Fibroblast of peridontal ligament (primary cell): ENCODE measurements around the gene PRKCE.

Experiments used
- DNase-seq: peaks from one replicate; pipeline ENCODE4 v3.0.0-alpha.2; 2010; ENCODE audit errors: extremely low read depth

Gene PRKCE

DNA sequence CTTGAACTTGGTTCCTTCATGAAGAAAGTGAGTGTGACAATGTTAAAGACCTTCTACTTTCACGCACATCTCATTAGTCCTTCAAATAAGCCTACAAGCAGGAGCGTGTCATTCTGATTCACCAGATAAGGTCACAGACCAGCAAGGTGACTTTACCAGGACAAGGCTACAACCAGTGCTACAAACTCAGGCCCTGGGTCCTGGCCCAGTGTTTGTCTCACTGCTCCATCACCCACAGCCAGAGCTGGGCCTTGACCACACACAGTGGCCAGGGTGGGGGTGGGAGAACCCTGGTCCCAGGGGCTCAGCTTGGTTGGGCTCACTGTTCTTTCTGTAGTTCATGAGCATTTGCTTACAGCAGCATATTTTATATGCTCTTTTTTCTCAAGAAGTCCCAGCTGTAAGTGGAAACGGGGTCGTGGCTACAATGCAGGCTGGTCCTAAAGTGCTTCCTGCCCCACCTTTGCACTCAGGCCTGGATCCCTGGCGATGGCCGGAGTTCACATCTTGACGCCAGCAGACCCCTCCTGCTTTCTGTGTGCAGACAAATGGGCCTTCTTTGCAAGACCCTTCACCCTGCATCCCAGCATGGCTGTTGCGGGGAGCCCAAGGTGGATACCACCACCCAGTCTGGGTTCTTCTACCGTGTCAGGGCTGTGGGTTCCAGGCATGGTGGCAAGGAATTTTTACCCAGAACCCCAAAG is 492.1 kb downstream of the PRKCE start:
- DNase-seq = no peak

GRCh38 chr2:46144133-46144800 is 492.8 kb downstream of the PRKCE start:
- DNase-seq = no peak

- no peak for DNase-seq
Measured at GRCh38 chr2:46145017-46145416, 493.5 kb downstream of the PRKCE start.

GRCh38 chr2:46145840-46146239 is 494.4 kb downstream of the PRKCE start:
- no peak for DNase-seq

DNA sequence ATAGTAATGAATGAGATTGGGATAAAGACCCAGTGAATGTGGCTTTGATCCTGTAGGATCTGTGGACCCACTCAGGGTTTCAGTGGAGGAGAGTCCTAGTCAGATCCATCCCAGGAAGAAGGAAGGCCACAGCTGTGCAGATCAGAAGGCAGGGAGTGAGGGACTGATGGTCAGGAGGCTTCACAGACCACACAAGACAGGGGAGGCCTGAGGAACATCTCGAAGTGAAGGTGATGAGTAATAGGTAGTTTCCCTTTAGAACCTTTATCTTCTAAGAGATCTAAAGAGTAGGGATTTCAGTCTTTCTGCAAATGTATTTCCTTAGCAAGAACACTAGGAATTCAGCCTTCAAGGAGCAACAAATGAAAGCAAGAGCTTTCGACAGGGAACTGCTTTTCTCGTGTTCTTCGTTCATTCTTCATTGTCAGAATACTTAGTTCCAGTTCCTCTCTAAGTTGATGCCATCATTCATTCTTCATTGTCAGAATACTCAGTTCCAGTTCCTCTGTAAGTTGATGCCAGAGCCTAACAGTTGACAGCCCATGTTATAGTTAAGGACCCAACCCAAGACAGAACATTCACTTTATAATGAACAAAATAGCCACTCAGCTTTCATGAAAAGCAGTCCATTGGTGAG is 495.5 kb downstream of the PRKCE start:
- DNase-seq = no peak

- peak; percentile 43 for DNase-seq
Measured at GRCh38 chr2:46147626-46148368, 496.3 kb downstream of the PRKCE start.

GRCh38 chr2:46148369-46148736 is 496.9 kb downstream of the PRKCE start:
- DNase-seq = no peak

DNA sequence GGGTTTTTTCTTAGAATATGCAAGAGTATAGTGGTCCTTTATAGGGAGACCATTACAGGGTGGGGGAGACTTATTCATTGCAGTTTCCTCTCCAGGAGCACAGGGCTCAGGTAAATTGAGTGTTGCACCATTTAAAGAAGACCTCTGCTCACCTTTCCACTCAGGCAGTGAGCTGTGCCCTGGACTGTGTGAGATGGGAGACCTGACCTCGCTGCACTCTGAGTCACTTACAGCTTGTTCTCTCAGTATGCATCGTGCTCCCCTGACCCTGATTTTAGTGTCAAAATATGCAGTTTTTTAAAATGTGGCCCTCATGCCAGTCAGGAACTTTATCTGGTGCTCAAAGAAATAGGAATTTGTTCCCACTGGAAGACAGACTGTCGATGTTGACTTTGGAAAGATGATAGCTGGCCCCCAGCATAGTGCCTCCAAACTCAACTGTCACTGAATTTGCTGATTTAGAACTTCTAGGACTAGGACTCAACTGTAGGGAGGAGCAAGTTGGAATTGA is 499.0 kb downstream of the PRKCE start:
- DNase-seq = no peak

GRCh38 chr2:46151577-46151976 is 500.1 kb downstream of the PRKCE start:
- DNase-seq = no peak

- DNase-seq = no peak
Measured at GRCh38 chr2:46153996-46154753, 502.7 kb downstream of the PRKCE start.

- DNase-seq = no peak
Measured at GRCh38 chr2:46157072-46157965, 505.8 kb downstream of the PRKCE start.

GRCh38 chr2:46157966-46158310 is 506.5 kb downstream of the PRKCE start:
- no peak for DNase-seq

DNA sequence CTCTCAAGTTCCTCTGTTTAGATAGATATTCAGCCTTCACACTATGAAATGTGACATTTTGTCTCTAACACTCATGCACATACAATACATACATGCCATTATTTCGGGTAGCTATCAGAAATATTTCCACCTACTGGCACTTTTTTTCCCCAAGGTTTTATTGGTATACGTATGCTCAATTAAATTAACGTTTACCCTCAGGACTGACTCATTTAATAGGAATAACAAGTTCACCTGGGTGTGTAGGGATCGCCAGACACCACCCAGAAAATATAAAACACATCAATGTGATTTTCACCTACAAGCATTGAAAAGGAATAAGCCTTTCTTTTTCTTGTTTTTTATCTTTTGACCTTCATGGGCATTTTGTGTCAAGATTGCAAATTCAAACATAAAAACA is 507.2 kb downstream of the PRKCE start:
- DNase-seq = no peak

DNA sequence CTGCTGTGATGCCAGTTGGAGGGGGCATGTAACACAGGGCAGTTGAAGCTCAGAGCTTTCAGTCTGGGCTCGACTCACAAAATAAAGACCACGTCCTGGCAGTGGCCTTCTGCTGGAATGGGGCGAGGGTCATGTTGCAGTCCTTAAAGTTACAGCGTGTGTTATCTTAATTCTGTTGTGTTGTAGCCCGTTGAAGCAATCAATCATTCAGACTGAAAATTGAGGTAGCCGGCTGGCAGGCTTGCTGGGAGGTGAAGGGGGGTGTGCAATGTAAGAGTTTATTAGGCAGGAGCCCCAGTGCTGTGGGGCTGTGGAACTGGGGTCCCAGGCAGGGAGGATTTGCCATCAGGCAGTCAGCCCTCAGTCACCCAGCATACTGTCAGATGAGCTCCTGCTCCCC is 508.9 kb downstream of the PRKCE start:
- no peak for DNase-seq

DNA sequence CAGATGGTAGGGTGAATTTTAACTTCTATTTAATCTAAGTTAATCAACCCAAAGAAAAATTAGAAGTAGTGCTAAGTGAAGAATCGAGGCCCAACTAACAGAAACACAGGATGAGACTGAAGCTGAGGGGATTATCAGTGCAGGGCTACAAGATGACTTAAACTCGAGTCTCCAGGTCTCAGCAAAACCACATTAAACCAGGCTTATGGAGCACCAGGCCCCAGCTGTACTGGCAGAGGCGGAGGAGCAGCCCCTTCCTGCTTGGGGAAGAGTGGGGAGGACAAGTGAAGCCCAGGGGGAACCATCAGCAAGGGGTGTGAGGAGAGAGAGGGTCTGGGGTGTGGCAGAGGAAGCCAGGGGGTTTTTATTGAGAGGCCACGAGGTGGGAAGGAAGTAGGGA is 509.8 kb downstream of the PRKCE start:
- DNase-seq = no peak

DNA sequence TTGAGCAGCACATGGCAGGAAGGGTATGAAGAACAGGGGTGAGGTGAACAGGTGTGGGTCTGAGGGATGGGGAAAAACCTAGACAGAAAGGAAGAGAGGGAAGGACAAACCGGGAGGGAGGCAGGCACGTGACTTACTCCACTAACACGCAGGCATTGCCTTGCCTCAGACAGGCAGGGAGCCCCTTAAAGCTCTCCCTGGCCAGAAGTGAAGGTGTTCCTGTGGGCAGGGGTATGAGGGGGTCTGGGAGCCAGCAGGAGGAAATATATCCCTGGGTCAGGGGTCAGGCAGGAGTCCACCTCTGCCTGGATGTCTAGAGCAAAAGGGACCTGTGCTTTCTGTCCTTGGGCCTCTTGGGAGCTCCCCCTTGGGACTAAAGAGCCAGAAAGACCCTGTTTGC is 510.4 kb downstream of the PRKCE start:
- DNase-seq = no peak

- peak; percentile 61 for DNase-seq
Measured at GRCh38 chr2:46162329-46163097, 511.0 kb downstream of the PRKCE start.

DNA sequence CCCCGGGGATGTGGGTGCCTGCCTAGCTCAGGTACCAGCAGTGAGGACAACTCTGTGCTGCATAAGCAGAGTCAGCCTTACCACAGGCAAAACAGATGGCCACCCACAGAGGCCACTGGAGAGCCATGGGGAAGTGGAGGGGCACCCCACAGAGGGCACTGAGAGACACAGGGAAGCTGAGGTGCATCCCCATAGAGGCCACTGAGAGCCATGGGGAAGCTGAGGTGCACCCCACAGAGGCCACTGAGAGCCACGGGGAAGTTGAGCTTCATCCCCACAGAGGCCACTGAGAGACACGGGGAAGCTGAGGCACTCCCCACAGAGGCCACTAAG is 511.6 kb downstream of the PRKCE start:
- no peak for DNase-seq

DNA sequence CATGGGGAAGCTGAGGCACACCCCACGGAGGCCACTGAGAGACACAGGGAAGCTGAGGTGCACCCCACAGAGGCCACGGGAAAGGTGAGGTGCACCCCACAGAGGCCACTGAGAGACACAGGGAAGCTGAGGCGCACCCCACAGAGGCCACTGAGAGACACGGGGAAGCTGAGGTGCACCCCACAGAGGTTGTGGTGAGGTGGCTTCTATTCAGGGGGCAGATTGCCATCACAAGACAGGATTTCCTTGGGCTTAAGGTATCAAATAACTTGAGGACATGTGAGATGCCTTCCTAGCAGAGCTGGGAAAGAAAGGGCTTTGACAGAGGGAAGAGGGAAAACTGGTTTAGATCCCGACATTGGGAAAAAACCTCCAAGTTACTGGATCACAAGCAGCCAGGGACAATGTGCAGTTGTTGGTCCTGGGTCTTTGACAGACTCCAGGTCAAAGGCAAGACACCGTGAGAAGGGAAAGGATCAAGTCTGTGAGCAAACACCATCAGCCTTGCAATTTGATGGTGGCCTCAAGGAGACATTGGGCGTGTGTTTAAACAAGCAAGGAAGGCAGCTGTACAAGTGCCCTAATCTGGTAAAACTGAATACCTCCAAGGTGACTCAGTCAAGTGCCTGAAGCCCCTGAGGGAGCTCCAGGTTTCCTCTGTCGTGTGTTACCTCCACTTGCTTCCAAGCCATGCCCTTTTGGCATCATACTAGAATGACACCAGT is 512.5 kb downstream of the PRKCE start:
- DNase-seq = no peak
